Gastrocnemius medialis (tissue), 4 donors: Measurements from ENCODE around the gene TNFRSF1B.
"Not testable (repeated sequence)": the region's sequence is repeated elsewhere in the genome, so short reads cannot be mapped to it uniquely, and the experiment has no call there.

Experiments used
- CTCF ChIP-seq, 5 experiments: fragments of 450-650 bp in 3 of 5; fragments of 200-600 bp in 2 of 5; sonication (generic) in 2 of 5; IDR thresholded peaks in 4 of 5; conservative IDR thresholded peaks in 1 of 5; 1 replicate in 4 of 5; 2 replicates in 1 of 5; pipeline ENCODE4 v1.5.1; 2016 to 2019; ENCODE audit warnings: antibody characterized with exemption in 5 of 5, mild to moderate bottlenecking in 3 of 5, moderate library complexity in 3 of 5
- POLR2A ChIP-seq, 2 donors: fragments of 450-650 bp; IDR thresholded peaks; one replicate each; pipeline ENCODE4 v1.6.1; 2017; ENCODE audit warnings: antibody characterized with exemption in 2 of 2, mild to moderate bottlenecking in 2 of 2, moderate library complexity in 2 of 2

DNA sequence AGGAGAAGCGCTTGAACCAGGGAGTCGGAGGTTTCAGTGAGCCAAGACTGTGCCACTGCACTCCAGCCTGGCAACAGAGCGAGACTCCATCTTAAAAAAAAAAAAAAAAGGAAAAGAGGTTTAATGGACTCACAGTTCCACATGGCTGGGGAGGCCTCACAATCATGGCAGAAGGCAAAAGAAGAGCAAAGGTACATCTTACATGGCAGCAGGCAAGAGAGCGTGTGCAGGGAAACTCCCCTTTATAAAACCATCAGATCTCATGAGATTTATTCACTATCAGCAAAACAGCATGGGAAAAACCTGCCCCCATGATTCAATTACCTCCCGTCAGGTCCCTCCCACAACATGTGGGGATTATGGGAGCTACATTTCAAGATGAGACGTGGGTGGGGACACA is 57.3 kb downstream of the TNFRSF1B start:
- TF ChIP-seq CTCF (IDR thresholded peaks at IDR 0.05 in 4 of 5, conservative IDR thresholded peaks at IDR 0.05 in 1 of 5); POLR2A (IDR thresholded peaks at IDR 0.05): not testable (repeated sequence)
